GM19468 (cell line): Measurements from ENCODE around the gene ALDOB.
A peak's percentile ranks its signal among the peaks of the same experiment; 100 is the strongest.

ENCODE experiments used
- ATAC-seq: cut with Tn5 transposase; IDR thresholded peaks from one replicate; pipeline ENCODE4 v1.9.1; 2021; ENCODE audit warnings: mild to moderate bottlenecking, moderate library complexity, moderate number of reproducible peaks; ENCODE audit not compliant: unreplicated experiment; ENCODE audit errors: extremely low read depth

ALDOB gene

DNA sequence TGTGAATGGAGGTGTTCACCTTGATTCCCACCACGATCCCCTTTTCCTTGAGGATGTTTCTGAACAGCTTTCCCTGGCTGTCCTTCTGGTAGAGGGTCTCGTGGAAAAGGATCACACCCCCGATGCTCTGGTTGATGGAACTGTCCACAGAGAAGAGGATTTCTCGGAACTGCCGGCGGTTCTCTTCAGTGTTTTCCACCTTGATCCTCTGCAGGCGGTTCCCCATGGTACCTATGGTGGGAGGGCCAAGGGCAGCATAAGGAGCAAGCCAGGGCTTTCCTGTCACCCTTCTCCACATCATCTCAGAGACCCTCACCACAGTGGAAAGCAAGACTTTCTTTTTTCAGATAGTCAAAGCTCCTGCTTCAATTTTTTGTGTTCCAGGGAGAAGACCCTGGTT lies 5.8 kb downstream of the ALDOB start:
- ATAC-seq: no peak

GRCh38 chr9:101428909-101429308 lies 6.7 kb downstream of the ALDOB start:
- no peak for ATAC-seq

DNA sequence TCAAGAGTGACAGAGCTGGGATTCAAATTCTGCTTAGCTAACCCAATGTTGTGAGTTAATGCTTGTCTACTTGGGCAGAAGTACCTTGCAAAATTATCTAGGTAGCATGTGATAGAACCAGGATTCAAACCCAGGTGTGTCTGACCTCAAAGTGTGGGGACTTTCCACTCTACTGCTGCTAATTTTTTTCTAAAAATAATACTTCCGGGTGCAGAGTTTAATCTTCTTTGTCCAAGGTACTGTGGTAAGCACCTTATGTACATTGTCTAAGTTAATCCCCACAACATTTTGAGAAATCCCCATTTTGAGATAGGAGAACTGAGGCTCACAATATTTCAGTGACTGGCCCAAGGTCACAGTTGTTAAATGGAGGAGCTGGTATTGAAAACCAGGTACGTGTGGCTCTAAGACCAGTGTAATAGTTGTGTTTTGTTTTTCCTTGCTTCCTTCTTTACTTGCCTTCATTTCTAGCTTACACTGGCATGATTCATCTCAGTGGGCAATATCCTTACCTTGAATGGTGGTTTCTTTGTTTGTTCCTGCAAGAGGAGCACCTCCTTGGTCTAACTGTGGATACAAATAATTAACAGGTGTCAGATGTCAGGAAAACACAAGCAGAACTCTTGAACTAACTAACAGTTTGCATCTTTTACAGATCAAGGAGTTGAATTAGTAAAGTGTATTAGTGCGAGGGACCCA lies 7.5 kb downstream of the ALDOB start:
- peak; percentile 65 for ATAC-seq

GRCh38 chr9:101427358-101427757 lies 8.2 kb downstream of the ALDOB start:
- no peak for ATAC-seq

GRCh38 chr9:101421653-101422065 lies 13.9 kb downstream of the ALDOB start:
- ATAC-seq: no peak

DNA sequence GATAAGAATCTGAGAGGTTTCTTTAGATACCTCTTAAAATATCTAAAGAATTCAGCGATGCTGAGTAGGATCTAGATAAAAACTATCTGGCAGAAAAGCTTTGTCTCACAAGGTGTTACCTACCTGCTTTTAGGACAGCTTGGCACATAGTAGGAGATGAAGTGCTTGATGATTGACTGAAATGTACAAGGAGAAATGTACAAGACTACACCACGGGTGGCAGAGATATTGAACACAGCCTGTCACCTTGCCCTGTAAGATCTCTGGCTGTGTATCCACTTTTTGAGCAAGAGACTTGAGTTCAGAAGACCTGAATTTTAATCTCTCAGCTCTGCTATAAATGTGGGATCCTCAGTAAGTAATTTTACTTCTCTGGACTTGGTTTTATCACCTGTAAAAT lies 15.7 kb downstream of the ALDOB start:
- no peak for ATAC-seq

DNA sequence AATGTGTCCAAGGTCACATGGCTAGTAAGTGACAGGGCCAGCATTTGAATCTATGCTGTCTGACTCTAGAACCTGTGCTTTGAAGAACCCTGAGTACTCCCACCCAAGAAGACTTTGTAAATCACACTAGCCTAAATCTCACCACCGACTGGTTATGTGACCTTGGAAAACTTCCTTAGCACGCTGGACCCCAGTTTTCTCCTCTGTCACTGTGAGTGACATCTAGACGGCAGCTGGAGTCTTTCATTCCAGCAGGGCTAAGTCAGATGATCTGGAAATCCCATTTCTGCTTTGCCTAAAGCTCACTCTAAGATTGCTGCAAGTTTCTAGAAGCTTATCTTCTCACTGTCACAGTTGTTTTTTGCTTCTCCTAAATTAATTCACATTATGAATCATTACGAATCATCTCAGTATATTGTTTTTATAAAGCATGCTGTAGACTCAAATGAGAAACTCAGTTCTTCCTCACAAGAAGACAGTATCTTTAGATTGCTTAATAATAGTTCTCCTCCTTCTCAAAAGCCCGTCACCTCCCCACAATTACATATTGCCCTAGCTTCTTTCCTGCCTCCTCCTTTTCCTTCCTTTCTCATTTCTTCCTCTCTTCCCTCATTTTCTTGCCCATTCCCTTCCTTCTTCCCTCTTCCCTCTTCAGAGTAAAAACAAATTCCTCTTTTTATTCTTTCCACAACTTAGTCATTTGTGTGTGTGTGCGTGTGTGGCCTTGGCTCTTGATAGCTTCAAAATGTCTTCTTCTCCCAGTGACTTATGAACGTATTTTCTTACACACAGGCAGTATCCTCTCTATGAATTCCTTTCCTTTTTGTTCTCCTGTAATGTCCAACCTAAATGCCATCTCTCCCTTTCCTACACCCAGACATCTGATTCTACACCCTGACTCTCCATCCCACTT lies 16.8 kb downstream of the ALDOB start:
- no peak for ATAC-seq

DNA sequence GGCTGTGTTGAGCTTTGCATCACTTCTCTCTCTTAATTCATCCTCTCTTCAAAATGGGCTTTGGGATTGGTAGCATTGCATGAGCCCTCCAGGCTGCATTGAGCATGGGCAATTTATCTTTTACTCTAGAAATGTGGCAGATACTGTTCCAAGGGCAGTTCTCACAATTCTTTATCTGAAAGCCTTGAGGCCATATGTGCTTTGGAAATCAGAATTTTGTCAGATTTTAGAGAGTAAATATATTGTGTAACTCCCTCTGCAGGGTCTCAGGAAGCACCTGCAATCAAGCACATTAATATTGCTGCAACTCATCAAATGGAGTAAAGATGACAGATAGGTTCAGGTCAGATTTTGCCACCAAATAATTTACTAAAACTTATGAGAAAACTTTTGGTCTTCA lies 17.6 kb downstream of the ALDOB start:
- no peak for ATAC-seq

- no peak for ATAC-seq
Observed at GRCh38 chr9:101417389-101417788, 18.2 kb downstream of the ALDOB start.

GRCh38 chr9:101415578-101415977 lies 20.0 kb downstream of the ALDOB start:
- ATAC-seq: no peak

- no peak for ATAC-seq
Observed at GRCh38 chr9:101414839-101415238, 20.7 kb downstream of the ALDOB start.

DNA sequence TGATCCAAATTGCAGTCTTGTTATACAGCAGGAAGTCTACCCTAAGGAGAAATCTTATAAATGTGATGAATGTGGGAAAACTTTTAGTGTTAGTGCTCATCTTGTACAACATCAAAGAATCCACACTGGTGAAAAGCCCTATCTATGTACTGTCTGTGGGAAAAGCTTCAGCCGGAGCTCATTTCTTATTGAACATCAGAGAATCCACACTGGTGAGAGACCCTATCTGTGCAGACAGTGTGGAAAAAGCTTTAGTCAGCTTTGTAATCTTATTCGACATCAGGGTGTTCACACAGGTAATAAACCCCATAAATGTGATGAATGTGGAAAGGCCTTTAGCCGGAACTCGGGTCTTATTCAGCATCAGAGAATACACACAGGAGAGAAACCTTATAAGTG lies 26.5 kb downstream of the ALDOB start:
- ATAC-seq: no peak

- ATAC-seq: no peak
Observed at GRCh38 chr9:101408374-101409078, 27.0 kb downstream of the ALDOB start.

- ATAC-seq: no peak
Observed at GRCh38 chr9:101403516-101404285, 31.9 kb downstream of the ALDOB start.

DNA sequence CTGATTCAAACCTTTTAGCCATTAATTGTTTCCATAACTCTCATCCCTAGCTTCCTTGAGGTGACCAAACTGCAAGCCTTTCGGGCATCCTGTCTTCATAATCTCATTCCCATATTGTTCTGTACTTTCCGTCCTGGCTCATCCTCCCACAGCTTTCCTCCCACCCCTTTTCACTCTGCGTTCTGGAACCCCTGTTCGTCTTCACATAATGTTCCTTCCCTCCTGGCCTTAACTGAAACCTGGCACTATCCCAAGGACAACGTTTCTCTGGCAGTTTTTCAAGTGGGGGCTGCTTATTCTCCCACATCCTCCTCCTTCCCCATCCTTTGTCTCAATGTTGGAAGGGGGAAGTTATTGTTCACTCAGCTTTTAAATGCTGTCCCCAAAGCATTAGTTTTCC lies 35.5 kb downstream of the ALDOB start:
- no peak for ATAC-seq

DNA sequence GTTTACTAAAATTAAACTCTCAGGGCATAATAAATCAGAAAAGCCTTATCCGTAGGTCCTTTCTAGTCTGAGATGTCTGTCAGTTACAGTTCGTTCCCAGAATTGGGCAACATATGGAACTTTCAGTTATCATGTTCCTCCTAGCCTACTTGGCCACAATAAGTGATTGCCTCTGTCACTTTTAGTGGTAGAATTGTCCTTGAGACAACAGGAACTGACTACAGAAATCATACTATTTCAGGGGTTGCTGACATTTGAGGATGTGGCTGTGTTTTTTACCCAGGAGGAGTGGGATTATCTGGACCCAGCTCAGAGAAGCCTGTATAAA lies 36.0 kb downstream of the ALDOB start:
- ATAC-seq: no peak

DNA sequence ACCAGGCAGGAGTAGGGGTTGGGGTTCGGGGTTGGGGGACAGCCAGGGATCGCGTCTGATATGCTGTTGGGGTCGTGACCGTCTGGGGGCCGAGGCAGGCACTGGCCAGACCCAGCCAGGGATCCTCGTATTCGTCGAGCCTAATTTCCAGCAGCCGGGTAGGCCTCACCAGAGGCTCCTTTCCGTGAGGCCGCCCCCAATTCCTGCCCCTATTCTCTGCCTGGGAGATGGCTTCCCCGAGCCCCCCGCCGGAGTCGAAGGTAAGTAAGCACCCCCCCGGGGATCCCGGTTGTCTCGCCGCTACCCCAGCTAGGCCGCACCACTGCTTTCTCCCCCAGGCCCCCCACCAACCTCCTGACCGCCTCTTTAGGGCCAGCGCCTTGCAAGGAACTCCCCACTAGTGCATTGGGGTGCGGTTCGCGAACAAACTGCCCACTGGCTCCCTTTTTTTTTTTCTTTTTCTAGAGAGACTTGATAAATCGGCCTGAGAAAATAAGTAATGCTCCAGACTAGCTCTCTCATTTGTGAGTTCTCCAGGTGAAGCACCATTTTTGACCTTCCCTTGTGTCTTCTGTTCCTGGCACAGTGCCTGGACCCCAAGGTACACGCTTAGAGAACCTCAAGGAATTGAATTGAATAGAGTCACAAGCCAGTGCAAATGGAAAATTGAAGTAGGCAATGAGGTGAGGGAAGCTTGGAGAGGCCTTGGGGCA lies 36.5 kb downstream of the ALDOB start:
- no peak for ATAC-seq

- peak; percentile 99 for ATAC-seq
Observed at GRCh38 chr9:101398068-101398929, 37.3 kb downstream of the ALDOB start, which contains the start of the genes MRPL50 and ZNF189. Gene MRPL50, minus strand, starts transcription at chr9:101398618. Its CDS starts 26 bp downstream, at chr9:101398592. Gene ZNF189, plus strand, starts transcription at chr9:101398851. Its CDS starts 306 bp downstream, at chr9:101399157.

DNA sequence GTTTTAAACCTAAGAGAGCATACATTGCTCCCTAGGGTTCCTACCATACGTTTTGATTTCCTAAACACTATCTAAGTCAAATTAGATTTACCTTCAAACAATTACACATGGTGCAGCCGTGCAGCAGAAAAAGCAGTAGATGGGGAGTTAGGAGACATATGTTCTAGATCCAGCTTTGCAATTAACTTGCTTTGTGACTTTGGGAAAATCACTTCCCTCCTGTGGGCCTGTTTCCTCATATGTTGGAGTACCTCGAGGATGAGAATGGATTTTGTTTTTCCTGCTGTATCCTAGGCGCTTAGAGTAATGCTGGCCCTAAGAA lies 37.9 kb downstream of the ALDOB start:
- no peak for ATAC-seq
